BE2C (cell line): ENCODE results near the gene CAPN7.

Source experiments
- DNase-seq: peaks from one replicate; pipeline ENCODE4 v3.0.0-alpha.2; 2020
- H3K27me3 ChIP-seq: fragments of 250-450 bp; sonication (Bioruptor Pico); 2 replicates; pipeline ENCODE4 v1.5.1; 2020; ENCODE audit warnings: mild to moderate bottlenecking
- H3K36me3 ChIP-seq: fragments of 250-450 bp; sonication (Bioruptor Pico); 2 replicates; pipeline ENCODE4 v1.5.1; 2020; ENCODE audit warnings: mild to moderate bottlenecking
- H3K4me1 ChIP-seq: fragments of 250-450 bp; sonication (Bioruptor Pico); 2 replicates; pipeline ENCODE4 v1.5.1; 2020
- H3K4me3 ChIP-seq: 2 replicates; pipeline ENCODE4 v1.5.1; 2011; ENCODE audit warnings: low read depth, low read length
- H3K9me3 ChIP-seq: fragments of 250-450 bp; sonication (Bioruptor Pico); 2 replicates; pipeline ENCODE4 v1.5.1; 2020
- CTCF ChIP-seq: IDR thresholded peaks from 2 replicates; pipeline ENCODE4 v1.5.1; 2012; ENCODE audit warnings: mild to moderate bottlenecking, low read depth, low read length

CAPN7 gene

DNA sequence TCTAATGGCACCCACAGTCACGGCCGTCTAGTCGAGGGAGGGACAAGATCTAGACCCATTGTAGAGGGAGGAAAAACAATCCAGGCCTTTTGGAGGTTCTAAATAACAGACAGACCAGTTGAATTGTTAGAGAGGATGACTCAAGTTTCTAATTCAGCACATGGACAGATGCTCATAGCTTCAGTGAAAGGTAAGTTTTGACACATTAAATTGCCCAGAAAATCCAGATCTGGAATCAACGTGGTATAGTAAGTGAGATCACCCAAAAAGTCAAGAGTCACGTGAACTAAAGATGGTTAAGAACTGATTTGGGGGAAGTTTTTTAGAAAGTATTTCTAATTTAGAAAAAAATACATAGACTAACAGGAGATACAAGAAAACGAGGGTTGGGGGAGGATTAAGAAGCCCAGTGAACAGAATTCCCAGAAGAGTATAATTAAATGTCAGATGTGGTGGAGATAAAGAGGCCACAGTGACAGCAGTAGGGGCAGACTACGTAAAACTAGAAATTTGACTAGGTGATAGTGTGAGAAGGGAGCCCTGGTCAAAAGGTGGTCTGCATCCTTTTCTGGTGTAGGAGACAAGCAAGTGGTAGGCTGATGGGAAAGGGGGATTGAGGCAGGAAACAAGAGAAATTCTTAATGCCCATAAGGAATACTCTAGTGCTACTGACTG lies 47.1 kb downstream of the CAPN7 start:
- TF ChIP-seq CTCF: no peak
- H3K27me3 ChIP-seq: no peaks in the 10 kb centered on the region
- no peaks in the 10 kb centered on the region; the same call in 1 of the 2 replicates for H3K36me3 ChIP-seq

GRCh38 chr3:15255215-15255614 lies 49.2 kb downstream of the CAPN7 start:
- Histone ChIP-seq H3K9me3 (no peaks in the 10 kb centered on the region), H3K27me3 (no peaks in the 10 kb centered on the region), H3K36me3 (no peaks in the 10 kb centered on the region; the same call in 1 of the 2 replicates), H3K4me3 (no peak overlapping the region), H3K4me1 (no peaks in the 10 kb centered on the region)
- DNase-seq: no peak
- no peak for TF ChIP-seq CTCF

More for the DNA sequence above, 47.1 kb downstream of the CAPN7 start:
- Histone ChIP-seq H3K9me3 (no peaks in the 10 kb centered on the region), H3K4me1 (no peaks in the 10 kb centered on the region), H3K4me3 (no peak overlapping the region)
- no peak for DNase-seq

GRCh38 chr3:15256861-15257341 lies 50.9 kb downstream of the CAPN7 start:
- no peak for TF ChIP-seq CTCF
- H3K36me3 ChIP-seq: no peaks in the 10 kb centered on the region

DNA sequence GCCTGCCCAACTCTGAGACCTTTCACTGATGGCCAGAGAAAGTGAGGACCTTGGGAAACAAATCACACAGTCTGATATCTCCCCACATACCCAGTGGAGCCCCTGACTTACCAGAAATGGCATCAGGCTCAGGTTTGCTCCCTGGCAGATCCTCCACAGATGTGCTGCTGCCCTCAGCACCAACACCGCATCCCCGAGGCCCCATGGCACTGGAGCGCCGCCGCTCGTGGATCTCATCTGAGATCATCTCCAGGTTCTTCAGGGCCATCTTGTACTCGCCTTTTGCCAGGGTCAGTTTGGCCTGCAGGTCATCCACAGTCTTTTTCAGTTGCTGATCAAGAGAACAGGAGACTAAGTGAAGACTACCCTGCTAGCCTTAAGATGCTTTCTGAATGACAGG lies 52.7 kb downstream of the CAPN7 start:
- Histone ChIP-seq H3K36me3 (no peaks in the 10 kb centered on the region), H3K9me3 (no peaks in the 10 kb centered on the region), H3K4me1 (no peaks in the 10 kb centered on the region), H3K27me3 (no peaks in the 10 kb centered on the region), H3K4me3 (no peak overlapping the region)
- DNase-seq: no peak
- TF ChIP-seq CTCF: no peak

More at GRCh38 chr3:15256861-15257341, 50.9 kb downstream of the CAPN7 start:
- no peak overlapping the region for H3K4me3 ChIP-seq
- DNase-seq: no peak
- H3K9me3 ChIP-seq: no peaks in the 10 kb centered on the region
- no peaks in the 10 kb centered on the region for H3K27me3 ChIP-seq
- no peaks in the 10 kb centered on the region for H3K4me1 ChIP-seq

DNA sequence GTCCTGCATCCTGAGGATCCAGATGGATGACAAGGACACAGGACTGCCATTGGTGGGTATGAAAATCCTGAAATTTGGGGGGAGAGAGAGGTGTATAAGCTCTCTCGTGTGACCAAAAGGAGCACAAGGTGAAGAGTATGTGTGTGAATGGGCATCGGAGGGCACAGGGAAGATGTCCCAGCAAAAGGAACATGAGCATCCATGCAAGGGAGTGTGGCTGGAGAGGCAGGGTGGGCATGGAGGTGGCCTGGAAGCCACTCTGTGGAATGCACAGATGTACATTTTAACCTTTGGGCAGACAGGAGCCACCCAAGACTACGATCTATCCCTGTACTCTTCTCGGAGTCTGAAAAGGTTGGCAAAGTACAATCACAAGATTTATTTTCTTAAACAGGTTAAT lies 54.5 kb downstream of the CAPN7 start:
- Histone ChIP-seq H3K36me3 (no peaks in the 10 kb centered on the region), H3K27me3 (no peaks in the 10 kb centered on the region)
- no peak for TF ChIP-seq CTCF

DNA sequence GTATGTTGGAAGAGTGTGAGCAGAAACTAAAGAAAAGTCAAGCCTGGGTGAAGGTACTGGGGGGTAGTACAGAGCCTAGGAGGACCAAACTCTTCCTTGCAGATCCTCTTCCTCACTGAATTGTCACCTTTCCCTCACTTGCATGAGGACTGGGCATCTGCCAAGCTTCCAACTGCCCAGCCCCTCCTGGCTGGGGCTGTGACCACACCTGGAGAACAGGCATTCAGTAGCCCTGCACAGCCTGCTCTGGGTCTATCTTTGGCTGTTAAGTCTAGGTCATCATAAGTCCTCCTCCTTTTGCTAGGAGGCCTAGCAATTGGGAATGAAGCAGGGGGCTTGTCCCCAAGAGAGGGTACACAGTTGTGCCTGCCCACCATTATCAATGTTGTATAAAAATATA lies 55.2 kb downstream of the CAPN7 start:
- no peak for DNase-seq
- Histone ChIP-seq H3K9me3 (no peaks in the 10 kb centered on the region), H3K27me3 (no peaks in the 10 kb centered on the region), H3K4me3 (no peak overlapping the region), H3K36me3 (no peaks in the 10 kb centered on the region), H3K4me1 (no peaks in the 10 kb centered on the region)
- TF ChIP-seq CTCF: no peak

More for the DNA sequence above, 54.5 kb downstream of the CAPN7 start:
- no peaks in the 10 kb centered on the region for H3K9me3 ChIP-seq
- no peak for DNase-seq
- H3K4me1 ChIP-seq: no peaks in the 10 kb centered on the region
- no peak overlapping the region for H3K4me3 ChIP-seq
